SIG-M5 treated with dmso at 0.1 percent for 504 hours (cell line): ENCODE measurements around the gene PCDHB7.
"Not testable (repeated sequence)": the region's sequence is repeated elsewhere in the genome, so short reads cannot be mapped to it uniquely, and the experiment has no call there.

Experiments used
- DNase-seq: peaks from one replicate; lab custom pipeline; 2025; ENCODE audit not compliant: unreplicated experiment; lab: John Stamatoyannopoulos, UW

The PCDHB7 gene

GRCh38 chr5:141179876-141180275 lies 7.4 kb downstream of the PCDHB7 start:
- not testable (repeated sequence) for DNase-seq

DNA sequence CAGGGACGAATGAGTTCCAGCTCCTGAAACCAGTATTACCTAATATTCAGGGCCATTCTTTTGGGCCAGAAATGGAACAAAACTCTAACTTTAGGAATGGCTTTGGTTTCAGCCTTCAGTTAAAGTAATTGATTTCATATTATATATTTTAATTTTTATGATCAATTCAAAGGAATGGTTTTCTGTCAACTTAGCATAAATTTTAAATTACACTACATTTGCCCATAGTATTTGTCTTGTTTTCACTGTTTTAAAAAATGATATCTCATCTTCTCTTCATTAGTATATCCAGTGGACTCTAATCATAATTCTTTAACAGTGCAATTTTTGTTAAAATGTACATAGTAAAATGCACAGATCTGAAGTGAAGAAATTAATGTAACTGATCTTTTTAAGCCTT lies 7.9 kb downstream of the PCDHB7 start:
- DNase-seq: no peak

GRCh38 chr5:141182248-141182647 lies 9.8 kb downstream of the PCDHB7 start, which contains the start of gene PCDHB16:
Gene PCDHB16, plus strand, starts transcription at chr5:141182387. Its CDS starts 173 bp downstream, at chr5:141182560.
- DNase-seq: peak; percentile 18

DNA sequence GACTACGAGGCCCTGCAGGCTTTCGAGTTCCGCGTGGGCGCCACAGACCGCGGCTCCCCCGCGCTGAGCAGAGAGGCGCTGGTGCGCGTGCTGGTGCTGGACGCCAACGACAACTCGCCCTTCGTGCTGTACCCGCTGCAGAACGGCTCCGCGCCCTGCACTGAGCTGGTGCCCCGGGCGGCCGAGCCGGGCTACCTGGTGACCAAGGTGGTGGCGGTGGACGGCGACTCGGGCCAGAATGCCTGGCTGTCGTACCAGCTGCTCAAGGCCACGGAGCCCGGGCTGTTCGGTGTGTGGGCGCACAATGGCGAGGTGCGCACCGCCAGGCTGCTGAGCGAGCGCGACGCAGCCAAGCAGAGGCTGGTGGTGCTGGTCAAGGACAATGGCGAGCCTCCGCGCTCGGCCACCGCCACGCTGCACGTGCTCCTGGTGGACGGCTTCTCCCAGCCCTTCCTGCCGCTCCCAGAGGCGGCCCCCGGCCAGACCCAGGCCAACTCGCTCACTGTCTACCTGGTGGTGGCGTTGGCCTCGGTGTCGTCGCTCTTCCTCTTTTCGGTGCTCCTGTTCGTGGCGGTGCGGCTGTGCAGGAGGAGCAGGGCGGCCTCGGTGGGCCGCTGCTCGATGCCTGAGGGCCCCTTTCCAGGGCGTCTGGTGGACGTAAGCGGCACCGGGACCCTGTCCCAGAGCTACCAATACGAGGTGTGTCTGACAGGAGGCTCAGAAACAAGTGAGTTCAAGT lies 11.8 kb downstream of the PCDHB7 start:
- DNase-seq: not testable (repeated sequence)

- no peak for DNase-seq
These were observed 14.6 kb downstream of the PCDHB7 start, which contains the start of gene PCDHB9 for GRCh38 chr5:141186897-141187512. Gene PCDHB9, plus strand, starts transcription at chr5:141187161. Its CDS starts 158 bp downstream, at chr5:141187319.

- DNase-seq: not testable (repeated sequence)
These were observed 16.2 kb downstream of the PCDHB7 start for GRCh38 chr5:141188682-141189081.

DNA sequence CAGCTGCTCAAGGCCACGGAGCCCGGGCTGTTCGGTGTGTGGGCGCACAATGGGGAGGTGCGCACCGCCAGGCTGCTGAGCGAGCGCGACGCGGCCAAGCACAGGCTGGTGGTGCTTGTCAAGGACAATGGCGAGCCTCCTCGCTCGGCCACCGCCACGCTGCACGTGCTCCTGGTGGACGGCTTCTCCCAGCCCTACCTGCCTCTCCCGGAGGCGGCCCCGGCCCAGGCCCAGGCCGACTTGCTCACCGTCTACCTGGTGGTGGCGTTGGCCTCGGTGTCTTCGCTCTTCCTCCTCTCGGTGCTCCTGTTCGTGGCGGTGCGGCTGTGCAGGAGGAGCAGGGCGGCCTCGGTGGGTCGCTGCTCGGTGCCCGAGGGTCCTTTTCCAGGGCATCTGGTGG lies 16.7 kb downstream of the PCDHB7 start:
- not testable (repeated sequence) for DNase-seq

DNA sequence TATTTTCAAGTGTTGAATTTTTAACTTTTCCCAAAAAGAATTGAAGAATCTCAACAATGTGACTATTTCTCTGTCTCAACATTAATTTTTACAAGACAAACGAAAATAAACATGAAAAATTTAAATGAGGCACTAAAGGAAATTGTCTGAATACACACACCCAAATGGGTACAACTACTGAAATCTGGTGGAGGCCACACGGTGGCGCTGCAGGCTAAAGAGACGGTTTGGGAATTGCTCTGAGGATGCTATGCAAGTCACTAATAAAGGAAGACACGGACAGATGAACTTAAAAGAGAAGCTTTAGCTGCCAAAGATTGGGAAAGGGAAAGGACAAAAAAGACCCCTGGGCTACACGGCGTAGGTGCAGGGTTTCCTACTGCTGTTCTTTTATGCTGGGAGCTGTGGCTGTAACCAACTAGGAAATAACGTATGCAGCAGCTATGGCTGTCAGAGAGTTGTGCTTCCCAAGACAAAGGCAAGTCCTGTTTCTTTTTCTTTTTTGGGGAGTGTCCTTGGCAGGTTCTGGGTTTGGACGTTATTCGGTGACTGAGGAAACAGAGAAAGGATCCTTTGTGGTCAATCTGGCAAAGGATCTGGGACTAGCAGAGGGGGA lies 19.8 kb downstream of the PCDHB7 start, which contains the start of gene PCDHB10:
TSS of gene PCDHB10 (plus strand) at position 244 of the 616 bp plus-strand sequence. CDS start at position 444, 200 bp downstream.
- DNase-seq: peak; percentile 44

GRCh38 chr5:141194332-141194731 lies 21.9 kb downstream of the PCDHB7 start:
- not testable (repeated sequence) for DNase-seq

- DNase-seq: no peak
These were observed 23.9 kb downstream of the PCDHB7 start for GRCh38 chr5:141196363-141196762.

GRCh38 chr5:141199359-141200235 lies 27.2 kb downstream of the PCDHB7 start, which contains the start of gene PCDHB11:
Gene PCDHB11, plus strand, starts transcription at chr5:141199627. Its CDS starts 148 bp downstream, at chr5:141199775.
- peak; percentile 23 for DNase-seq

- DNase-seq: not testable (repeated sequence)
These were observed 28.7 kb downstream of the PCDHB7 start for GRCh38 chr5:141201126-141201525.

- not testable (repeated sequence) for DNase-seq
These were observed 29.2 kb downstream of the PCDHB7 start for GRCh38 chr5:141201646-141202045.

GRCh38 chr5:141208478-141208877 lies 36.0 kb downstream of the PCDHB7 start, which contains the start of gene PCDHB12:
Gene PCDHB12, plus strand, starts transcription at chr5:141208719. Its CDS starts 189 bp downstream, at chr5:141208908.
- DNase-seq: peak; percentile 1

DNA sequence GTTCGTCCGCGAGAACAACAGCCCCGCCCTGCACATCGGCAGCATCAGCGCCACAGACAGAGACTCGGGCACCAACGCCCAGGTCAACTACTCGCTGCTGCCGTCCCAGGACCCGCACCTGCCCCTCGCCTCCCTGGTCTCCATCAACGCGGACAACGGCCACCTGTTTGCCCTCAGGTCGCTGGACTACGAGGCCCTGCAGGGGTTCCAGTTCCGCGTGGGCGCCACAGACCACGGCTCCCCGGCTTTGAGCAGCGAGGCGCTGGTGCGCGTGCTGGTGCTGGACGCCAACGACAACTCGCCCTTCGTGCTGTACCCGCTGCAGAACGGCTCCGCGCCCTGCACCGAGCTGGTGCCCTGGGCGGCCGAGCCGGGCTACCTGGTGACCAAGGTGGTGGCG lies 37.8 kb downstream of the PCDHB7 start:
- DNase-seq: not testable (repeated sequence)

DNA sequence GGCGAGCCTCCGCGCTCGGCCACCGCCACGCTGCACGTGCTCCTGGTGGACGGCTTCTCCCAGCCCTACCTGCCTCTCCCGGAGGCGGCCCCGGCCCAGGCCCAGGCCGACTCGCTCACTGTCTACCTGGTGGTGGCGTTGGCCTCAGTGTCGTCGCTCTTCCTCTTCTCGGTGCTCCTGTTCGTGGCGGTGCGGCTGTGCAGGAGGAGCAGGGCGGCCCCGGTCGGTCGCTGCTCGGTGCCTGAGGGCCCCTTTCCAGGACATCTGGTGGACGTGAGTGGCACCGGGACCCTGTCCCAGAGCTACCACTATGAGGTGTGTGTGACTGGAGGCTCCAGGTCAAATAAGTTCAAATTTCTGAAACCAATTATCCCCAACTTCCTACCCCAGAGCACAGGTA lies 38.4 kb downstream of the PCDHB7 start:
- DNase-seq: not testable (repeated sequence)

DNA sequence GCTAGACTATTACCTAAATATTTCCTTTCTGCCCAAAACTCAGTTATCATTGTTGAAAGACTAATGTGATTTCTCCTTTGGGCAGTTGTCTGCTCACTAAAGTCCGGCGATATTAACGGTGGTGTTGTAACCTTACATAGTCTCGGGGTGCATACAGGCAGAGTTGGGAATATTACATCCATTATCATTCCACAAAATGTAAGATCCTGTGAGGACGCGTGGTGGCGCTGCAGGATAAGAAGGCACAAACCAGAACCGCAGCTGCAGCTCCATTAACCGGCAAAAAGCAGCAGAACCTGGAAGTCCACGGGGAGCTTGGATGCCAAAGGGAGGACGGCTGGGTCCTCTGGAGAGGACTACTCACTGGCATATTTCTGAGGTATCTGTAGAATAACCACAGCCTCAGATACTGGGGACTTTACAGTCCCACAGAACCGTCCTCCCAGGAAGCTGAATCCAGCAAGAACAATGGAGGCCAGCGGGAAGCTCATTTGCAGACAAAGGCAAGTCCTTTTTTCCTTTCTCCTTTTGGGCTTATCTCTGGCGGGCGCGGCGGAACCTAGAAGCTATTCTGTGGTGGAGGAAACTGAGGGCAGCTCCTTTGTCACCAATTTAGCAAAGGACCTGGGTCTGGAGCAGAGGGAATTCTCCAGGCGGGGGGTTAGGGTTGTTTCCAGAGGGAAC lies 41.4 kb downstream of the PCDHB7 start, which contains the start of gene PCDHB13:
TSS of gene PCDHB13 (plus strand) at position 264 of the 684 bp plus-strand sequence. CDS start at position 469, 205 bp downstream.
- DNase-seq: peak; percentile 30

GRCh38 chr5:141214583-141214982 lies 42.1 kb downstream of the PCDHB7 start:
- not testable (repeated sequence) for DNase-seq

DNA sequence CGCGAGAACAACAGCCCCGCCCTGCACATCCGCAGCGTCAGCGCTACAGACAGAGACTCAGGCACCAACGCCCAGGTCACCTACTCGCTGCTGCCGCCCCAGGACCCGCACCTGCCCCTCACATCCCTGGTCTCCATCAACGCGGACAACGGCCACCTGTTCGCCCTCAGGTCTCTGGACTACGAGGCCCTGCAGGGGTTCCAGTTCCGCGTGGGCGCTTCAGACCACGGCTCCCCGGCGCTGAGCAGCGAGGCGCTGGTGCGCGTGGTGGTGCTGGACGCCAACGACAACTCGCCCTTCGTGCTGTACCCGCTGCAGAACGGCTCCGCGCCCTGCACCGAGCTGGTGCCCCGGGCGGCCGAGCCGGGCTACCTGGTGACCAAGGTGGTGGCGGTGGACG lies 43.1 kb downstream of the PCDHB7 start:
- not testable (repeated sequence) for DNase-seq

DNA sequence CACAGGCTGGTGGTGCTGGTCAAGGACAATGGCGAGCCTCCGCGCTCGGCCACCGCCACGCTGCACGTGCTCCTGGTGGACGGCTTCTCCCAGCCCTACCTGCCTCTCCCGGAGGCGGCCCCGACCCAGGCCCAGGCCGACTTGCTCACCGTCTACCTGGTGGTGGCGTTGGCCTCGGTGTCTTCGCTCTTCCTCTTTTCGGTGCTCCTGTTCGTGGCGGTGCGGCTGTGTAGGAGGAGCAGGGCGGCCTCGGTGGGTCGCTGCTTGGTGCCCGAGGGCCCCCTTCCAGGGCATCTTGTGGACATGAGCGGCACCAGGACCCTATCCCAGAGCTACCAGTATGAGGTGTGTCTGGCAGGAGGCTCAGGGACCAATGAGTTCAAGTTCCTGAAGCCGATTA lies 43.6 kb downstream of the PCDHB7 start:
- DNase-seq: not testable (repeated sequence)
